ENCODE data around the gene A1CF.

DNA sequence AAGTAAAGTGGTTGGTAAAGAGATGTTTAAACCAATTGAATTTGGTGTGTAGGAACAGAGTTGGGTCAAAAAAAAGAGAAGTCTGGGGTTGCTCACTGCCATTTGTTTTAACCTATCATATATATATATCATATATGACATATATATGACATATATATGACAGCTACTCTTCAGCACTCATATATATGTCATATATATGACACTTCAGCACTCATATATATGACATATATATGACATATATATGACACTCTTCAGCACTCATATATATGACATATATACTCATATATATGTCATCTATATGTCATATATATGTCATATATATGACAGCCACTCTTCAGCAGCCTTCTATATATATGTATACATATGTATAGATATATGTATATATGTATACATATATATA is 8.9 kb upstream of the A1CF start:
- TF ChIP-seq POLR2A (IDR thresholded peaks at IDR 0.05), result no peak
- TF ChIP-seq, protein P1, sequence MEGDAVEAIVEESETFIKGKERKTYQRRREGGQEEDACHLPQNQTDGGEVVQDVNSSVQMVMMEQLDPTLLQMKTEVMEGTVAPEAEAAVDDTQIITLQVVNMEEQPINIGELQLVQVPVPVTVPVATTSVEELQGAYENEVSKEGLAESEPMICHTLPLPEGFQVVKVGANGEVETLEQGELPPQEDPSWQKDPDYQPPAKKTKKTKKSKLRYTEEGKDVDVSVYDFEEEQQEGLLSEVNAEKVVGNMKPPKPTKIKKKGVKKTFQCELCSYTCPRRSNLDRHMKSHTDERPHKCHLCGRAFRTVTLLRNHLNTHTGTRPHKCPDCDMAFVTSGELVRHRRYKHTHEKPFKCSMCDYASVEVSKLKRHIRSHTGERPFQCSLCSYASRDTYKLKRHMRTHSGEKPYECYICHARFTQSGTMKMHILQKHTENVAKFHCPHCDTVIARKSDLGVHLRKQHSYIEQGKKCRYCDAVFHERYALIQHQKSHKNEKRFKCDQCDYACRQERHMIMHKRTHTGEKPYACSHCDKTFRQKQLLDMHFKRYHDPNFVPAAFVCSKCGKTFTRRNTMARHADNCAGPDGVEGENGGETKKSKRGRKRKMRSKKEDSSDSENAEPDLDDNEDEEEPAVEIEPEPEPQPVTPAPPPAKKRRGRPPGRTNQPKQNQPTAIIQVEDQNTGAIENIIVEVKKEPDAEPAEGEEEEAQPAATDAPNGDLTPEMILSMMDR (IDR thresholded peaks at IDR 0.05), result no peak
